GM20000 (cell line): Measurements from ENCODE around the gene PAPPA2.
"Not testable (repeated sequence)": the region's sequence is repeated elsewhere in the genome, so short reads cannot be mapped to it uniquely, and the experiment has no call there.

Source experiments
- DNase-seq: peaks from one replicate; pipeline ENCODE4 v3.0.0; 2012; ENCODE audit warnings: low spot score
- TF ChIP-seq, protein P1 (sequence below): IDR thresholded peaks from 2 replicates; pipeline ENCODE4 v1.5.1; 2012; ENCODE audit warnings: mild to moderate bottlenecking, control low read depth; ENCODE audit errors: extremely low read depth, missing control alignments

Gene PAPPA2

DNA sequence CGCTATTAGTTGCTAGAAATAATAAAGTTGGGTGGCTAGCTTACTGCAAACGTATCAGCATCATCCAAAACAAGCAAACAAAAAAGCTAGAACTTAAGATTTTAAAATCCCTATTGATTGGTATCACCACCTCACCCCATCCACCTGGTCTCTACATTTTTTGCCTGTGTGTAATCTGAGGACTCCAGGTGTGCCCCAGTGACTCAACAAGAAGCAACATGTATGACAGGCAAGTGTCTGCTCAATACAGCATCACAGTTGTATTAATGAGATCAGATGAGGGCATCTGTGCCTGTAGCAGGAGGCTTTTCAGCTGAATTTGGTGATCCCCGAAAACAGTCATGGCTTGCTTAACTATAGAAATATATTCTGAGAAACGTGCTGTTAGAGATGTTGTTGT is 14.6 kb upstream of the PAPPA2 start:
- no peak for DNase-seq
- TF ChIP-seq, protein P1, sequence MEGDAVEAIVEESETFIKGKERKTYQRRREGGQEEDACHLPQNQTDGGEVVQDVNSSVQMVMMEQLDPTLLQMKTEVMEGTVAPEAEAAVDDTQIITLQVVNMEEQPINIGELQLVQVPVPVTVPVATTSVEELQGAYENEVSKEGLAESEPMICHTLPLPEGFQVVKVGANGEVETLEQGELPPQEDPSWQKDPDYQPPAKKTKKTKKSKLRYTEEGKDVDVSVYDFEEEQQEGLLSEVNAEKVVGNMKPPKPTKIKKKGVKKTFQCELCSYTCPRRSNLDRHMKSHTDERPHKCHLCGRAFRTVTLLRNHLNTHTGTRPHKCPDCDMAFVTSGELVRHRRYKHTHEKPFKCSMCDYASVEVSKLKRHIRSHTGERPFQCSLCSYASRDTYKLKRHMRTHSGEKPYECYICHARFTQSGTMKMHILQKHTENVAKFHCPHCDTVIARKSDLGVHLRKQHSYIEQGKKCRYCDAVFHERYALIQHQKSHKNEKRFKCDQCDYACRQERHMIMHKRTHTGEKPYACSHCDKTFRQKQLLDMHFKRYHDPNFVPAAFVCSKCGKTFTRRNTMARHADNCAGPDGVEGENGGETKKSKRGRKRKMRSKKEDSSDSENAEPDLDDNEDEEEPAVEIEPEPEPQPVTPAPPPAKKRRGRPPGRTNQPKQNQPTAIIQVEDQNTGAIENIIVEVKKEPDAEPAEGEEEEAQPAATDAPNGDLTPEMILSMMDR, result no peak

DNA sequence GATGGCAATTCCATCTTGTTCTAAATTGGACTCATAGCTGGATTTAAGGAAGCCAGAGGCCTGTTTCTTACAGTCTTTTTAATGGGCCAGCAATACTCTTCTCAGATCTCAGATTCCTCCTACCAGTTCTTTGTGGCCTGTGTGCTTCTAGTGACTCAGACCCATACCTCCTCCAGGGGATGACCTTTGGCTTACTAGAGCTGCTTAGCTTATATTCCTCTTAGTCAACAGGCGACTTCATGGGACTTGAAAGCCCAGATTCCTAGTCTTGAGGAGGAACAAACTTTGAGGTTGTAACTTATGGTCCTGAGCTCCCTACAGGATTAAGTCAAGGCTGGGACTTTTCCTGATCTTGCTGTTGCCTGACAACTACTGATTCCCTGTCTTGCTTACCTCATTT is 12.4 kb upstream of the PAPPA2 start:
- TF ChIP-seq, protein P1, result no peak
- DNase-seq, result no peak

DNA sequence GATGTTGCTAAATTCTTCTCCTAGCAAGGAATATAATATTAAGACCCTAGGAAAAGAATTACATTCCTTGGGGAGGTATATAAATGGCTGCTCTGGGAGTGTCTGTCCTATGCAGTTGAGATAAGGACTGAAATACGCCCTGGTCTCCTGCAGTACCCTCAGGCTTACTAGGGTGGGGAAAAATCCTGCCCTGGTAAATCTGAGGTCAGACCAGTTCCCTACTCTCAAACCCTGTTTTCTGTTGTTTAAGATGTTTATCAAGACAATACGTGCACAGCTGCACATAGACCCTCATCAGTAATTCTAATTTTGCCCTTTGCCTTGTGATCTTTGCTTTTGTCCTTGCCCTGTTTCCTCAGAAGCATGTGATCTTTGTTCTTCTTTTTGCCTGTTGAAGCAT is 11.2 kb upstream of the PAPPA2 start:
- not testable (repeated sequence) for DNase-seq

DNA sequence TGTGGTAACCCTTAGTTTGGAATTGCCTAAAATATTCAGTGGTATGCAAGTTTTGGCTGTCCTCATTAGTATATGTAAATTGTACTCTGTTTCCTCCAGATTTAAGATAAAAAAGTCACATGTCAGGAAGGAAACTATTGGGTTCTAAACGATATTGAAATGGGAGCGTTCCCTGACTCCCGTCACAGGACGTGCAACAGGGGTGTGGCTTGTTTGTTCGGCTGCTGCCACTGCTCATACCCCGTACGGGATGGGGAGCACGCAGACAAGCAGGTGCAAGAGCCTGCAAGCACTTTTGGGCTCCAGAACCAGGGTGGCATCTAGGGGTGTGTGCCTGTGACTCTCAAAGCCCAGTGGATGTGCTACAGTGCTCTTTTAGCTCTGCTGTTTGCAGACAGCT is 6.2 kb upstream of the PAPPA2 start:
- TF ChIP-seq, protein P1, result no peak
- no peak for DNase-seq

DNA sequence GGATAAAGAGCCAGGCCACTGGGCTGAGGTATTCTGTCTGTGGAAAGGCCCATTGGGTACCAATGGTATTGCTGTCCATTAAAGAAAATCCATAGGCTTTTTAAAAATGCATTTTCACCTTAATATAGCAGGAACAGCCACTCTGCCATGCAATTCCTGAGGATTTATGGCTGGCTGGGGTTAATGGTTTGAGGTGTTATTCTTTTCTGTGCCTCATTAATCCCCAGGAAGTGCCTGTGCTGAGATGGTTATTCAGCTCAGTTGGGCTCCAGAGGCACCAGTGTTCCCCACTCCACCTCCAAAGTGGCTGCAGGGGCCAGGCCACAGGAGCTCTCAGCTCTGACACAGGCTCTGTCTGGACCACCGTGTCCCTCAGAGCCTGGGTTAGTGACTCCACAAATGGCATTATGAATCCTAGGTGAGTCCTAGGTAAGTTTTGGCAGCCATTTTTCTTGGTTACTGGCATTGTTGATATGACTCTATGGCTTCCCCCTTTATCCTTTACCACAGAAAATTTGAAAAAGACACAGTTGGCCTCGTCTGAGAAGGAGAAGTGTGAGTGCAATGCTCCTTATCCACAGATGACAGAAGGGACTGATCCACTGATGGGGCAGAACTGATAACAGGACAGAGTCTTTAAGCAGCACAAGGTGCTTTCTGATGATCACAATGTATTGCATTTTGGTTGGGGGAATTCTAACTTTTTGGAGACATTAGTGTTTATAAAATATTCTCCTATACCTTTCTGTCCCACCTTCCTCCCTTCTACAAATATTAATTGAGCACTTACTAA is 2.2 kb upstream of the PAPPA2 start:
- no peak for DNase-seq
- TF ChIP-seq, protein P1, result no peak

DNA sequence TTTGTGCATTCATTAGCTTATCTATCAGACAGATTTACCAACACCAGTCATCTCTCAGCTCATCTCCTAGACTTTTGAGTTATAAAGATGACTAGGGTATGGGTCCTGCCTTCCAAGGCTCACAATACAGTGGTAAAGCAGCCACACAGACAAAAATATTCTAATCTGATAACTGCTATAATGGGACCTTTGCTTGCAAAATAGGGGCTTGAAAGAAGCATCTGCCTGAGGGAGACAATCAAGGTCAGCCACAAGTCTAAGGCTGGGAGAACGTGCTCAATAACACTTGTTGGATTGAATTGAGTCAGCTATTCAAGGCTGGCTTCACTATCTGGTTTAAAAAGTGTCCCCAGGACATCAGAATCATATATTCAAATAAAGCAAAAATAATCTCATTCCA is 1.4 kb upstream of the PAPPA2 start:
- TF ChIP-seq, protein P1, result no peak
- no peak for DNase-seq

DNA sequence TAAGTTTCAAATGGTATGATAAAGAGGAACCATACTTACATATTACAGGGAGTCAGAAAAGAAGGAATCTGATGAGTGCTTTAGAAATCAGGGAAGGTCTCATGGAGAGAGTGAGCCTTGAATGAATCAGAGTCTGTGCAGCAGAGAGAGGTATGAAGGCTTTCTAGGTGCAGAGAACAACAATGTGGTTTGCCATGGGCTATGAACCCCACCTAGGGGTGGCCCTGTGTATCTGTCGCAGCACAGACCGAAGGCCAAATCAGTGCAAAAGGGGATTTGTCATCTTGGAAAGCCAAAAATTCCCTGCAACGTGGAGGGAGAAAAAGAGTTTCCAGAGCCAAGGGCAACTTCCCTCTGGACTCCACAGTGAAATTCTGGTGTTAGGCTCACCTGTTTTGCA is 3.5 kb downstream of the PAPPA2 start:
- TF ChIP-seq, protein P1, result peak; percentile 16
- peak; percentile 15 for DNase-seq

DNA sequence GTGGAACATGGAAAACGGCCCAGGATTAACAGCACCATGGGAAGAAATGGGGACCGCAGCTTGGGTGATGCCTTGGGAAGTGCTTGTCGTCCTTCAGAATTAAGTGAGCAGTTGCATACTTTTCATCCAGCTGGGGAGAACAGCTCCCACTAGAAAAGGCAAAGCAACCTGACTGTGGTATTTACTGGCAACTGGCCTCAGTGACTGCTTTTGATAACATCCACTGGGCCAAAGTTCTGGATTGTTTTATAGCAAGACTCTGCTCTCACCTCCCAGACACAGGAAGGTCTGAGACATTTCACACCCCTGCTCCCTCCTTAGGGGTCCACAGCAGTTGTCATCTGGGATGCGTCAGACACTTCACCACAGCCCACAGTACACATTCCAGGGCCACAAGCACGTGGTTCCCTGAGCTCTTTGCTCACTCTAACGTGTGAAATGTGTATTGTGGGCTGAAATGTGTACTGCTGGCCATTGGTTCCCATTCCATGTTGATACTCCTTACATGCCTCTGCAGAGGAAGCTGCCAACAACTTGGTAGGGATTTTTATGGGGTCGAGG is 6.6 kb downstream of the PAPPA2 start:
- no peak for DNase-seq

More for the DNA sequence above, 6.6 kb downstream of the PAPPA2 start:
- TF ChIP-seq, protein P1, result no peak
